Activated naive CD4-positive, alpha-beta T cell treated with anti-CD3 and anti-CD28 coated beads for 36 hours (primary cell): ENCODE data around the gene FBXO21. TPM values are rescaled to one million over a fixed set of nuclear protein-coding genes. Genes with fewer than 3 reads are reported as not detected.

Source experiments
- CTCF ChIA-PET: fragments of 350-600 bp; sonication (Branson Sonifier 250); formaldehyde crosslinking; loops from one replicate; lab custom pipeline; 2021; ENCODE audit warnings: antibody characterized with exemption; lab: Charles Lee
- DNase-seq: peaks from one replicate; pipeline ENCODE4 v3.0.0-alpha.2; 2020
- H3K27ac Mint-ChIP-seq: one replicate; pipeline ENCODE4 v1.8.0; 2021; ENCODE audit warnings: mild to moderate bottlenecking, mixed read lengths
- H3K27me3 Mint-ChIP-seq: one replicate; pipeline ENCODE4 v1.8.0; 2021; ENCODE audit warnings: low read depth, mixed read lengths
- H3K36me3 Mint-ChIP-seq: one replicate; pipeline ENCODE4 v1.8.0; 2021; ENCODE audit warnings: low read depth, mixed read lengths
- H3K4me1 Mint-ChIP-seq: one replicate; pipeline ENCODE4 v1.8.0; 2021; ENCODE audit warnings: low read depth, mixed read lengths
- H3K4me3 Mint-ChIP-seq: one replicate; pipeline ENCODE4 v1.8.0; 2021; ENCODE audit warnings: mild to moderate bottlenecking, moderate library complexity, mixed read lengths
- H3K9me3 Mint-ChIP-seq: one replicate; pipeline ENCODE4 v1.8.0; 2021; ENCODE audit warnings: mixed read lengths
- intact Hi-C: fragments of 100-400 bp; cut with micrococcal nuclease; formaldehyde crosslinking; loops from one replicate; pipeline ENCODE4 v1.15.1; 2023
- total RNA-seq, 2 experiments: library from RNA; stranded (reverse); gene quantifications; one replicate each; pipeline ENCODE4 v1.2.3, GENCODE V29; 2021

The FBXO21 gene
- total RNA-seq, 2 experiments from 2014 or later = 18.2 to 19.7 TPM

DNA sequence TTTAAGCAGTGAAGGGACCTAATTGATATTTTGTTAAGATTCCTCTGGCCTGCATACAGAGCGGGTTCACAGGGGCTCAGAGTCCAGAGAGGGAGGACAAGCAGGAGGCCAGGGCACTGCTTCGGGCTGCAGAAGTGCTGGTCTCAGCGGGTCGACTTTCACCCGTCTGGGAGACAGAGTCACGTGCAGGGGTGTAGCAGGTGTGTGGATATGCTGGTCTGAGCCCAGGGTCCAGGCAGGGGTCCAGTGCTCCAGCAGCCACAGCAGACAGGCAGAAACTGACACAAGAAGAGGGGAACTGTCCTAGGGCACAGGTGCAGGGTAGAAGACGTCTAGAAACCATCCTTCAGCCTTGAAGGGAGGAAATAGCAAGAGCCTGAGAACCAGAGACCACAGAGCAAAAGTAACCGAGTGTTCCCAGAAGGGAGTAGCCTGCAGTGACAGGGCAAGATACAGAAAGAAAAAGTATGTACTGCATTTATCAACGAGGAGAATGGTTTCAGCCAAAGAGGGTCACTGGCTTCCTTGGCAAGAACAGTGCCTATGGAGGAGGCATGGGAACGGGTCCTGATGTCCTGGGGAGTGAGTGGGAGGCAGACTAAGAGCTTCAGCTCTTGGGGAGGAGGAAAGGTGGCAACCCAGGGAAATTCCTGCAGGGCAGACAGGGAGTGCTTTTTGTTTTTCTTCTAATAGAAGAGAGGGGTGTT, 28.7 kb downstream of the FBXO21 start:
- intact Hi-C loops = no loop called here
- Mint-ChIP-seq H3K9me3 (no peaks in the 10 kb centered on the region), H3K27me3 (no peaks in the 10 kb centered on the region), H3K4me3 (no peak overlapping the region), H3K36me3 (peaks cover 31% of the 10 kb centered on the region), H3K27ac (peak overlapping the region; percentile 41), H3K4me1 (no peaks in the 10 kb centered on the region)
- CTCF ChIA-PET = interaction anchor here (1.1 kb wide), 1 partner anchor 42 kb away, joined by 4 read pairs; no protein-coding TSS in a partner anchor
- no peak for DNase-seq

DNA sequence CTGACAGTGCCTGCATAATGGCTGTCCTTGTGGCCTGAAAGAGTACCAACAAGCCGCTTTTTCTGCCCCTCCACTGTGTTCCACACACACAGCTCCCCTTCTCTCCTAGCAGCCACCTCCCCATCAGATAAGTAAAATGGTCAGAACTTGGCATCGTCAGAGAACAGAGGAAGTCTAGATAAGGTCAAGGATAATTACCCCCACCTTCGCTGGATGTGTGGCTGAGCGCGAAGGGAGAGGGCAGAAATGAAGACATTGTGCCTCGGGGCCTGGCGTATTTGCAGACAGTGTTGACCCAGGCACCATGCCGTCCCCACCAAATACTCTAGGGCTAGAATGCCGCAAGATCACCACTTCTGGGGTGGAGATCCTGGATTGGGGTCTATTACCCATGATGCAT, 30.6 kb downstream of the FBXO21 start:
- Mint-ChIP-seq H3K9me3 (no peaks in the 10 kb centered on the region), H3K36me3 (peaks cover 36% of the 10 kb centered on the region), H3K27me3 (no peaks in the 10 kb centered on the region), H3K27ac (no peak overlapping the region), H3K4me1 (no peaks in the 10 kb centered on the region), H3K4me3 (no peak overlapping the region)
- CTCF ChIA-PET = no interaction called here
- no peak for DNase-seq
- intact Hi-C loops = no loop called here

DNA sequence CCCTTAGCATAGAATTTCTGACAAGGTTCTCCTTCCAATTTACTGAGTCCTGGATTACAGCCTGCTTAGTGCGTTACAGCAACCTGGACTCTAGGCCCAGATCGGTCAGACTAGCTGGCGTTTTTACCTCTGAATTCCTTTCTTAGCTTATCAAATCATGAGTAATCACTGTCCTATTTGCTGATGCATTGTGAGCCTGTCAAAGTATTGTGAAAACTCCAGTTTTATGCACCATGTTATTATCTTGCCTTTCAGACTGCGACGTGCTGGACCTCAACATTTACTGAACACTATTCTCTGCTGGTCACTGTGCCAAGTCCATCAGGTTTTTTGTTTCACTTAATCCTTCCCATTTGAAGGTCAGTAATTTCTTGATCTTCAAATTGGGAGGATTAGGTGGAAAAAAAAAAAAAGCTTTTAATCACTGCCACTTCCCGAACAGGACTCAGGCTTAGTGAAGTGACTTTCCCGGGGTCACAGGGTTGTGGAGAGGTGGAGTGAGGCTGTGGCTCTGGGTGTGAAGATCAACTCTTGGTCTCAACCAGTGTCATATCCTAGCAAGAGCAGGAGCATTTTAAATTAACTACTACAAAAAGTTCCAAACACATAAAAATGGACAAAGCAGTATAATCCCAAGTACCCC, 31.2 kb downstream of the FBXO21 start:
- CTCF ChIA-PET = no interaction called here
- peaks cover 36% of the 10 kb centered on the region for H3K36me3 Mint-ChIP-seq

DNA sequence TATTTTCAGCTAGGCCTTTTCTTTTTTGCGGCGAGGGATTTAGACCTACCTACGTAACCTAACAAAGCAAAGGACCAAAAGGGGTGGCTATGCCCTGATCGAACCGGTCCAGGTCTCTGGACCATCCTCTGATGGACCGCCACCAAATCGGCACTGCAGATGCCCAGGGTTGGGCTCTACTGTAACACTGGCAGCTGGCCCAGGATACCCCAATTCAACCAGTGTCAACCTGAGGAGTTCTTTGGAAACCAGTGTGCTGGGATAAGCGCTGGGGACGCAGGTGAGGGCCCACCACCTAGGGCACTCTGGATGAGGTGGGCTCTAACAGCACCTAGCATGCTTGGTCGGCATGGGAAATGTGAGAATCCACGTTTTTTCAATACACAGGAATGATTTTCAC, 32.2 kb downstream of the FBXO21 start:
- Mint-ChIP-seq H3K27me3 (no peaks in the 10 kb centered on the region), H3K27ac (no peak overlapping the region), H3K9me3 (no peaks in the 10 kb centered on the region), H3K36me3 (peaks cover 39% of the 10 kb centered on the region), H3K4me1 (no peaks in the 10 kb centered on the region), H3K4me3 (no peak overlapping the region)
- CTCF ChIA-PET = no interaction called here
- DNase-seq = no peak
- intact Hi-C loops = no loop called here

More for the DNA sequence above, 31.2 kb downstream of the FBXO21 start:
- Mint-ChIP-seq H3K4me1 (no peaks in the 10 kb centered on the region), H3K4me3 (no peak overlapping the region), H3K27me3 (no peaks in the 10 kb centered on the region), H3K9me3 (no peaks in the 10 kb centered on the region), H3K27ac (no peak overlapping the region)
- intact Hi-C loops = no loop called here
- no peak for DNase-seq

DNA sequence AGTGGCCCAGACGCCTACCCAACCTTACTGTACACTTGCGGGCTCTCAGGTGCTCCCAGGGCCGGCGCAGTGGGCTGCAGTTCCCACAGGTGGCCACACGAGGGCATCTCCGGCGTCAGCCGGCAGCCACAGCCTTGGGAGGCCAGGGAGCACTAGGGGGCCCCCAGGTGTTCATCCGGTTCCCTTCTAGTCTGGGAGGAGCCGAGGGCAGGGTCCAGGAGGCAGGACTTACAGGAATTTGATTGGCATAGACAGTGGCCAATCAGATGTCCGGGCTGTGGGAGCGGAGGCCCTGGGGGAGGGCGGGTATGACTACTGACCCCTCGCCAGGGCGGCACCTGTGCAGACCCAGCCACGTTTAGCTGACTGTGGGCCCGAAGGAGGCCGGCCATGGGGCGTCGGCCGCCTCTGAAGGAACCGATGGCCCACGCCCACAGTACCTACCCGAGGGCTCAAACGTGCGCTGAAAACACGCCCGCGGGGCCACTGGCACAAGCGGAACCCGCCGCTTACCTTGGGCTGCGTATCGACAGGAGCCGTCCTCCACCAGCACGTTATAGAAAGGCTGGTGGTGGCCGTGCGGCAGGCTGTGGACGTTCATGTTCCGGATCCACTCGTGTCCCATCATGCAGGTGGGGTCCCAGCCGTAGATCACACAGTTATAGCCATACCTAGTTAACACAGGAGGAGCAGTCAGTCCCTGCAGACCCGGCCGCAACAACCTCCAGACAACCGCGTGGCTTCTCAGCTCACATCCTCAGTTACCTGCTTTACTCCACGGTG, 34.8 kb downstream of the FBXO21 start:
- H3K4me1 Mint-ChIP-seq = peaks cover 17% of the 10 kb centered on the region
- H3K9me3 Mint-ChIP-seq = no peaks in the 10 kb centered on the region
- peak; percentile 81 for DNase-seq
- intact Hi-C loops = no loop called here
- H3K27me3 Mint-ChIP-seq = no peaks in the 10 kb centered on the region
- CTCF ChIA-PET = no interaction called here
- peaks cover 48% of the 10 kb centered on the region for H3K36me3 Mint-ChIP-seq
- no peak overlapping the region for H3K27ac Mint-ChIP-seq
- H3K4me3 Mint-ChIP-seq = no peak overlapping the region

GRCh38 chr12:117152793-117153775, 37.2 kb downstream of the FBXO21 start:
- no peak overlapping the region for H3K27ac Mint-ChIP-seq
- H3K4me1 Mint-ChIP-seq = peaks cover 36% of the 10 kb centered on the region
- H3K4me3 Mint-ChIP-seq = no peak overlapping the region
- intact Hi-C loops = no loop called here
- CTCF ChIA-PET = no interaction called here
- H3K27me3 Mint-ChIP-seq = no peaks in the 10 kb centered on the region
- H3K9me3 Mint-ChIP-seq = no peaks in the 10 kb centered on the region
- peaks cover 43% of the 10 kb centered on the region for H3K36me3 Mint-ChIP-seq
- peak; percentile 15 for DNase-seq

GRCh38 chr12:117151403-117152031, 38.8 kb downstream of the FBXO21 start:
- H3K4me3 Mint-ChIP-seq = no peak overlapping the region
- H3K27me3 Mint-ChIP-seq = no peaks in the 10 kb centered on the region
- H3K9me3 Mint-ChIP-seq = no peaks in the 10 kb centered on the region
- no peak for DNase-seq
- intact Hi-C loops = loop anchor here (2.0 kb wide), 1 partner anchor 39 kb away; the partner anchor contains the start of gene FBXO21
- peak overlapping the region; percentile 24 for H3K27ac Mint-ChIP-seq
- peaks cover 39% of the 10 kb centered on the region for H3K4me1 Mint-ChIP-seq
- peaks cover 39% of the 10 kb centered on the region for H3K36me3 Mint-ChIP-seq
- CTCF ChIA-PET = no interaction called here

GRCh38 chr12:117149431-117149830, 40.8 kb downstream of the FBXO21 start:
- DNase-seq = no peak
- peak overlapping the region; percentile 62 for H3K27ac Mint-ChIP-seq
- H3K36me3 Mint-ChIP-seq = peaks cover 36% of the 10 kb centered on the region
- no peaks in the 10 kb centered on the region for H3K27me3 Mint-ChIP-seq
- H3K4me3 Mint-ChIP-seq = no peak overlapping the region
- intact Hi-C loops = no loop called here
- CTCF ChIA-PET = no interaction called here
- H3K4me1 Mint-ChIP-seq = peaks cover 39% of the 10 kb centered on the region
- H3K9me3 Mint-ChIP-seq = no peaks in the 10 kb centered on the region

DNA sequence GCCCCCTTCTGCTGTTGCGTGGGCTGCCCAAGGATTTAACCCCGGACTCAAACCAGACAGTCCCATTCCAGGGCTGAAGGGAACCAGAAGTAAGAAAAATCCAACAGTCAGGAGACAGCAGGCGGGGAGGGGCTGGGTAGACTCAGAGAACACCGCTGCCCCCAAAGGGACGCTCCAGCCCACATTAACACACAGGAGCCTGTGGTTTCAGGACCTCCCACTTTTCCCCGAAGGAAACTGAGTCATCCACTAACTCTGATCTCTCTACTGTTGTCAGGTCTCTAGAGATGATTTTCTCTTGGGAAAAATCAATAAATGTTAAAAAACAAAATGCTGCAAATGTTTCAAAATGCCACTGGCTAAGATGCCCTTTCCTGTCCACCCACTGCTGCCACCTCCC, 41.6 kb downstream of the FBXO21 start:
- peak overlapping the region; percentile 62 for H3K27ac Mint-ChIP-seq
- CTCF ChIA-PET = no interaction called here
- intact Hi-C loops = no loop called here
- no peaks in the 10 kb centered on the region for H3K27me3 Mint-ChIP-seq
- H3K36me3 Mint-ChIP-seq = peaks cover 38% of the 10 kb centered on the region
- peak; percentile 35 for DNase-seq
- H3K4me1 Mint-ChIP-seq = peaks cover 39% of the 10 kb centered on the region
- H3K4me3 Mint-ChIP-seq = no peak overlapping the region
- no peaks in the 10 kb centered on the region for H3K9me3 Mint-ChIP-seq

DNA sequence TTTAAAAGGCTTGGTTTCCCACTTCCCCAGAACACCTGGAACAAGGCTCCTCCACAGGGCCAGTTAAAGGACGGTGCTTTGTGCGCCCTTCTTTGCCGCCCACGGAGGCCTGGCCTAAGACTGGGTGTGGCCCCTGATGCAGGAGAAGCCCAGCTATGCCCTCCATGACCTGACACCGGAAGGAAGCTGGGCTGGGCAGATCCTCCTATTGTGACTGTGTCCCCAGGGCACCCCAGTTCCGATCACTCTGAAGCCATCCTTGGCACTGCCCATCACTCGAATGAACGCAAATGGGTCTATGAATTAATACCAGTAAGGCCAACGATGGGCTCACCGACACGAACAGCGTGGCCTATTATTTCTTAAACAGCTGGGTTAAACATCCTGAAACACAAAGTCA, 42.6 kb downstream of the FBXO21 start:
- intact Hi-C loops = no loop called here
- H3K9me3 Mint-ChIP-seq = no peaks in the 10 kb centered on the region
- H3K4me3 Mint-ChIP-seq = no peak overlapping the region
- peaks cover 29% of the 10 kb centered on the region for H3K36me3 Mint-ChIP-seq
- no peaks in the 10 kb centered on the region for H3K27me3 Mint-ChIP-seq
- CTCF ChIA-PET = no interaction called here
- no peak for DNase-seq
- no peak overlapping the region for H3K27ac Mint-ChIP-seq
- H3K4me1 Mint-ChIP-seq = peaks cover 35% of the 10 kb centered on the region

- H3K4me3 Mint-ChIP-seq = no peak overlapping the region
- H3K27me3 Mint-ChIP-seq = no peaks in the 10 kb centered on the region
- intact Hi-C loops = no loop called here
- no peaks in the 10 kb centered on the region for H3K9me3 Mint-ChIP-seq
- no peak overlapping the region for H3K27ac Mint-ChIP-seq
- CTCF ChIA-PET = no interaction called here
- peaks cover 22% of the 10 kb centered on the region for H3K36me3 Mint-ChIP-seq
- no peak for DNase-seq
- peaks cover 24% of the 10 kb centered on the region for H3K4me1 Mint-ChIP-seq
These were observed 44.6 kb downstream of the FBXO21 start for GRCh38 chr12:117145597-117146154.
